ENCODE results near the gene KRTAP4-5. TPM values are rescaled to one million over a fixed set of nuclear protein-coding genes. Genes with fewer than 3 reads are reported as not detected.
"Not testable (repeated sequence)": the region's sequence is repeated elsewhere in the genome, so short reads cannot be mapped to it uniquely, and the experiment has no call there.

Gene KRTAP4-5
- total and polyA plus RNA-seq, 2 of the 13 experiments (the other 11 are each of a cell fraction or from before 2014, with no cell fraction given), result not detected

DNA sequence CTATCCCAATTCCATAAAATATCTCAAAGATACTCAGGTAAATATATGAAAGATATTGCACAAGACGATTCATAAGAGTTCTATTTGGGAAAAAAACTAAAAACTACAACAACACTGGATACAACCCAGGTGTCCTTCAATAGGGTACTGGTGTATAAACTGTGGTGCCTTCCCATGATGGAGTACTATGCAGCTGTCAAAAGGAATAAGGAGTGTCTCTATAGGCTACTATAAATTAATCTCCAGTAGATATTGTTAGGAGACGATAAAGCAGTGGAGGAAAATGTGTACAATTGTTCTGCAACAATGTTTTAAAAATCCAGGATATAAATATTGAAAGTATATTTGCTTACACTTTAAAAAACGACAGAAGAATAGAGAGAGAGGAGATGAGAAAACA, 23.2 kb downstream of the KRTAP4-5 start:
- TF ChIP-seq ZNF83 (CRISPR knock-in tag; IDR thresholded peaks at IDR 0.05; ENCODE audit: borderline replicate concordance) (no peak), HDAC1 (CRISPR knock-in tag; IDR thresholded peaks at IDR 0.05) (no peak), ZEB1 (IDR thresholded peaks at IDR 0.05; ENCODE audit: insufficient replicate concordance, low read depth) (no peak), GABPA (IDR thresholded peaks at IDR 0.05; ENCODE audit: low read depth, low read length) (no peak), GABPA (CRISPR knock-in tag; IDR thresholded peaks at IDR 0.05; ENCODE audit: low read depth) (no peak), ZNF317 (CRISPR knock-in tag; IDR thresholded peaks at IDR 0.05) (no peak), SMAD9 (CRISPR knock-in tag; IDR thresholded peaks at IDR 0.05) (no peak), HIVEP1 (CRISPR knock-in tag; IDR thresholded peaks at IDR 0.05) (no peak)
- TF ChIP-seq, protein P1, sequence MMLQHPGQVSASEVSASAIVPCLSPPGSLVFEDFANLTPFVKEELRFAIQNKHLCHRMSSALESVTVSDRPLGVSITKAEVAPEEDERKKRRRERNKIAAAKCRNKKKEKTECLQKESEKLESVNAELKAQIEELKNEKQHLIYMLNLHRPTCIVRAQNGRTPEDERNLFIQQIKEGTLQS (CRISPR knock-in tag; IDR thresholded peaks at IDR 0.05), result no peak
- intact Hi-C loops (cut with micrococcal nuclease; ENCODE audit: unreplicated experiment), result no loop called here
- POLR2A ChIA-PET, result no interaction called here
- no peak overlapping the region for H3K4me2 ChIP-seq (ENCODE audit: low read depth, low read length)
- H3K4me1 ChIP-seq (ENCODE audit: insufficient read depth, low read length), result no peaks in the 10 kb centered on the region
- H3K9me3 ChIP-seq (ENCODE audit: low read length), result no peaks in the 10 kb centered on the region
- no peak overlapping the region for H2AFZ ChIP-seq (ENCODE audit: low read length)
- H4K20me1 ChIP-seq (ENCODE audit: insufficient read depth, low read length), result no peaks in the 10 kb centered on the region
- FAIRE-seq, result no peak
- in situ Hi-C loops (cut with HindIII; ENCODE audit: extremely low pct_ligation_motif_present, low pct_unique_long_range_greater_than_20kb), result no loop called here
- ATAC-seq, result no peak
- no peak overlapping the region for H3K9ac ChIP-seq (ENCODE audit: insufficient read depth, low read depth, low read length)
- H3K4me3 ChIP-seq (replicated peaks in 1 of 3; ENCODE audit: insufficient read depth in 1 of 3, low read depth in 2 of 3, low read length in 3 of 3), result no peak overlapping the region
- 22% methylated on average over 3 of the region's 3 CpGs for WGBS (ENCODE audit: low lambda C conversion rate)
- BruUV-seq (replicated peaks), result no TSS peak
- CTCF ChIA-PET (ENCODE audit: low intra/inter-chr PET ratio, low total read pairs), result no interaction called here
- H3K79me2 ChIP-seq (ENCODE audit: insufficient read depth, low read length), result no peaks in the 10 kb centered on the region
- DNase-seq (ENCODE audit: low spot score), result no peak
- H3K36me3 ChIP-seq (replicated peaks in 1 of 2; ENCODE audit: control insufficient read depth in 1 of 2, insufficient read depth in 2 of 2, low read length in 2 of 2), result no peaks in the 10 kb centered on the region
- 0 out of 5 replicates have a peak, but pooled peaks cover 0 to 2% of the 10 kb centered on the region in 2 experiments for H3K27me3 ChIP-seq (ENCODE audit: control insufficient read depth in 1 of 2, insufficient read depth in 2 of 2, low read length in 2 of 2)
- H3K27ac ChIP-seq (ENCODE audit: extremely low read length, insufficient read depth, low read length), result no peak overlapping the region

DNA sequence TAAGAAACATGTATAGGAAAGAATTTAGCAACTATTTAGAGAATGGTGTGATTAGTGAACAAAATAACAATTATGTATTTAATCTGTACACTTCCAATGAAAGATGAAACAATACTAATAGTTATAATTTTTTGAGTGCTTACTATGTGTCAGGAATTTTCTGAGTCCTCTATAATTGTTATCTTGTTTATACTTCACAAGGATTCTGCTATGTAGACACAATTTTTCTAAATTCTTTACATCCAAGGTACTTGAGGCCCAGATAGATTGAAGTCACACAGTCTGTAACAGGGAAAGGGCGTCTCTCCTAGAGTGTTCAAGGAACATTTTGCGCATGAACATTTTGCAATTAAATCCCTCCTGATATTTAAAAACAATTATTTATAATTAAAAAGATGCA, 24.6 kb downstream of the KRTAP4-5 start:
- no peak for FAIRE-seq
- no peak for ATAC-seq
- Histone ChIP-seq H3K79me2 (ENCODE audit: insufficient read depth, low read length) (no peaks in the 10 kb centered on the region), H2AFZ (ENCODE audit: low read length) (no peak overlapping the region), H3K4me3 (replicated peaks in 1 of 3; ENCODE audit: insufficient read depth in 1 of 3, low read depth in 2 of 3, low read length in 3 of 3) (no peak overlapping the region), H3K27ac (ENCODE audit: extremely low read length, insufficient read depth, low read length) (no peak overlapping the region), H3K27me3 (ENCODE audit: control insufficient read depth in 1 of 2, insufficient read depth in 2 of 2, low read length in 2 of 2) (no peaks in the 10 kb centered on the region), H3K9me3 (ENCODE audit: low read length) (no peaks in the 10 kb centered on the region), H4K20me1 (ENCODE audit: insufficient read depth, low read length) (no peaks in the 10 kb centered on the region), H3K4me2 (ENCODE audit: low read depth, low read length) (no peak overlapping the region), H3K9ac (ENCODE audit: insufficient read depth, low read depth, low read length) (no peak overlapping the region), H3K36me3 (replicated peaks in 1 of 2; ENCODE audit: control insufficient read depth in 1 of 2, insufficient read depth in 2 of 2, low read length in 2 of 2) (no peaks in the 10 kb centered on the region), H3K4me1 (ENCODE audit: insufficient read depth, low read length) (no peaks in the 10 kb centered on the region)
- ChIA-PET CTCF (ENCODE audit: low intra/inter-chr PET ratio, low total read pairs) (no interaction called here), POLR2A (no interaction called here)
- TF ChIP-seq ZNF441 (CRISPR knock-in tag; IDR thresholded peaks at IDR 0.05; ENCODE audit: borderline replicate concordance) (no peak), MAFK (conservative IDR thresholded peaks at IDR 0.05 in 1 of 2, IDR thresholded peaks at IDR 0.05 in 1 of 2; ENCODE audit: low read length in 2 of 2) (0 out of 4 replicates have a peak, but pooled peaks of 1 of the 2 experiments have one; percentile 19), SKI (IDR thresholded peaks at IDR 0.05; ENCODE audit: partially characterized antibody) (no peak)
- WGBS (ENCODE audit: low lambda C conversion rate), result 92% methylated on average over 2 of the region's 2 CpGs
- in situ Hi-C loops (cut with HindIII; ENCODE audit: extremely low pct_ligation_motif_present, low pct_unique_long_range_greater_than_20kb) (no loop called here), intact Hi-C loops (cut with micrococcal nuclease; ENCODE audit: unreplicated experiment) (no loop called here)
- no TSS peak for BruUV-seq (replicated peaks)
- no peak for DNase-seq (ENCODE audit: low spot score)

GRCh38 chr17:41123991-41124371, 25.6 kb downstream of the KRTAP4-5 start, which contains the start of gene KRTAP4-12:
Gene KRTAP4-12 (minus strand): TSS chr17:41124182. CDS start chr17:41124122, 60 bp downstream.
- H3K9me3 ChIP-seq (ENCODE audit: low read length); POLR2A ChIA-PET; H3K79me2 ChIP-seq (ENCODE audit: insufficient read depth, low read length); DNase-seq (ENCODE audit: low spot score); CTCF ChIA-PET (ENCODE audit: low intra/inter-chr PET ratio, low total read pairs); H3K27ac ChIP-seq (ENCODE audit: extremely low read length, insufficient read depth, low read length); FAIRE-seq; in situ Hi-C loops (cut with HindIII; ENCODE audit: extremely low pct_ligation_motif_present, low pct_unique_long_range_greater_than_20kb); H4K20me1 ChIP-seq (ENCODE audit: insufficient read depth, low read length); H3K4me3 ChIP-seq (replicated peaks in 1 of 3; ENCODE audit: insufficient read depth in 1 of 3, low read depth in 2 of 3, low read length in 3 of 3); BruUV-seq (replicated peaks); H2AFZ ChIP-seq (ENCODE audit: low read length); H3K9ac ChIP-seq (ENCODE audit: insufficient read depth, low read depth, low read length); ATAC-seq; H3K27me3 ChIP-seq (ENCODE audit: control insufficient read depth in 1 of 2, insufficient read depth in 2 of 2, low read length in 2 of 2); intact Hi-C loops (cut with micrococcal nuclease; ENCODE audit: unreplicated experiment); H3K4me2 ChIP-seq (ENCODE audit: low read depth, low read length); H3K36me3 ChIP-seq (replicated peaks in 1 of 2; ENCODE audit: control insufficient read depth in 1 of 2, insufficient read depth in 2 of 2, low read length in 2 of 2); H3K4me1 ChIP-seq (ENCODE audit: insufficient read depth, low read length): not testable (repeated sequence)
- 6% methylated on average over 1 of the region's 3 CpGs for WGBS (ENCODE audit: low lambda C conversion rate)

Measured in HepG2 (cell line).